ENCODE results near the gene CYBRD1. TPM values are rescaled to one million over a fixed set of nuclear protein-coding genes. Genes with fewer than 3 reads are reported as not detected.

CYBRD1 gene
- total RNA-seq, 1 donor: 338 TPM

DNA sequence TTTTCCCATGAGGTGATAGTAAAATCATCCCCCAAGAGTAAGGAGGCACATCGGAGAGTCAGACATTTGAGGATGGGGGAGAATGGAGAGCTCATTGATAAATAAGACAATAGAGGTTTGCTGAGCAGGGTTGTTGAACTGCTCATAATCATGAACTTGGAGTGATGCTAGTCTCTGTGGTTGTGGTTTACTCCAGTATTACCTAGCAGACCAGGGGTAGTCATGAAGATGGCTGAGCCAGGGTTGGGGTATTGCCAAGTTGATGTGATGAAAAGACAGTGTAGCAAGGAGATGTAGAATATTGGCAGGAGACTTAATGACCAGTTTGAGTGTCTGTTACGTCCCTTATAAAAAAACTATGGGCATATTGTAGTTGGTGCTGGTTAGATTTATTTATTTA lies 25.4 kb downstream of the CYBRD1 start:
- no peaks in the 10 kb centered on the region for H3K9me3 ChIP-seq (ENCODE audit: low read depth, low read length)
- no peak overlapping the region for H3K27ac ChIP-seq (ENCODE audit: low read depth, low read length)
- no peaks in the 10 kb centered on the region for H3K27me3 ChIP-seq (ENCODE audit: insufficient read depth, low read length)
- no peaks in the 10 kb centered on the region for H4K20me1 ChIP-seq (ENCODE audit: insufficient read depth, low read length)
- no peak for DNase-seq (ENCODE audit: insufficient read length, low spot score, missing footprints)
- H2AFZ ChIP-seq (ENCODE audit: low read length): no peak overlapping the region
- H3K4me2 ChIP-seq (ENCODE audit: insufficient read depth, low read length): no peak overlapping the region
- peaks cover 12% of the 10 kb centered on the region for H3K36me3 ChIP-seq (ENCODE audit: insufficient read depth, low read length)
- peaks cover 12% of the 10 kb centered on the region for H3K4me1 ChIP-seq (ENCODE audit: insufficient read depth, low read length)
- TF ChIP-seq CTCF (IDR thresholded peaks at IDR 0.05; ENCODE audit: extremely low read depth, low read depth, low read length): no peak
- peaks cover 18% of the 10 kb centered on the region for H3K79me2 ChIP-seq (ENCODE audit: insufficient read depth, low read length)
- H3K4me3 ChIP-seq (ENCODE audit: insufficient read depth, low read length): no peak overlapping the region

DNA sequence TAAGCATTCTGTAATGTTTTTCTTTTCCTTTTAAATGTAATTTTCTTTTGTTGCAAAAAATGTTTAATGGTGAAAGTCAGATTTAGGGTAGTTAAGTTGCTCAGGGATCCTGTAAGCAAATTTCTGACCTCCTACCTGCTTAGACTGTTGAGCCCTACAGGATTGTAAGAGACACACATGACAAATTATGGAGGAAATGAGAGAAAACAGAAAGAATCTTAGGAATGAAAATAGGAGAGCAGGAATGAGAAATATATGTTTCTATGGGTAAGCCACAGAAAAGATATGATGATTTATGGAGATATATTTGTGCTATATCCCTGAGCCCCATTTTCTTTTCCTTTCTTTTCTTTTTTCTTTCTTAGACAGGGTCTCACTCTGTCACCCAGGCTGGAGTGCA lies 28.3 kb downstream of the CYBRD1 start:
- H3K27me3 ChIP-seq (ENCODE audit: insufficient read depth, low read length): no peaks in the 10 kb centered on the region
- H3K79me2 ChIP-seq (ENCODE audit: insufficient read depth, low read length): peaks cover 13% of the 10 kb centered on the region
- no peak overlapping the region for H3K27ac ChIP-seq (ENCODE audit: low read depth, low read length)
- no peak overlapping the region for H3K4me3 ChIP-seq (ENCODE audit: insufficient read depth, low read length)
- H3K4me1 ChIP-seq (ENCODE audit: insufficient read depth, low read length): peaks cover 15% of the 10 kb centered on the region
- DNase-seq (ENCODE audit: insufficient read length, low spot score, missing footprints): peak; percentile 39
- H4K20me1 ChIP-seq (ENCODE audit: insufficient read depth, low read length): no peaks in the 10 kb centered on the region
- TF ChIP-seq CTCF (IDR thresholded peaks at IDR 0.05; ENCODE audit: extremely low read depth, low read depth, low read length): no peak
- peak overlapping the region; percentile 21 for H3K4me2 ChIP-seq (ENCODE audit: insufficient read depth, low read length)
- no peak overlapping the region for H2AFZ ChIP-seq (ENCODE audit: low read length)
- peaks cover 11% of the 10 kb centered on the region for H3K36me3 ChIP-seq (ENCODE audit: insufficient read depth, low read length)
- H3K9me3 ChIP-seq (ENCODE audit: low read depth, low read length): no peaks in the 10 kb centered on the region

DNA sequence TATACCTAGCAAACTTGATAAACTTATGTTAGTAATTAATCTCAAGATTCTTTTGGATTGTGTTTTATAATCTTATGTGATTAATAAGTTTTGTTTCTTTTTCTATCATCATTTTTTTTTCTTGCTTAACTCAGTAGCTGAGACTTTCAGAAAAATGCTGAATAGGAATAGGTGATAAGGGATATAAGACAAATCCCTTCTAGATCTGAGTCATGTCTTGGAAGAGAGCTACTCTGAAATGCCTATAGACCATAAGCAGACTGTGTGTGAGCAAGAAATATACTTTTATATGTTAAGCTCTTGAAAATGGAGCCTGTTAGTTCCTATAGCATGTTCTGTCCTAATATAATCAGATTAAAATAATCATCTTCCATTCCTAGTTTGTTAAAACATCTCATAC lies 29.6 kb downstream of the CYBRD1 start:
- Histone ChIP-seq H3K4me2 (ENCODE audit: insufficient read depth, low read length) (no peak overlapping the region), H3K36me3 (ENCODE audit: insufficient read depth, low read length) (peaks cover 10% of the 10 kb centered on the region), H2AFZ (ENCODE audit: low read length) (no peak overlapping the region), H3K27ac (ENCODE audit: low read depth, low read length) (no peak overlapping the region), H3K79me2 (ENCODE audit: insufficient read depth, low read length) (peaks cover 6% of the 10 kb centered on the region), H4K20me1 (ENCODE audit: insufficient read depth, low read length) (no peaks in the 10 kb centered on the region), H3K27me3 (ENCODE audit: insufficient read depth, low read length) (no peaks in the 10 kb centered on the region), H3K4me1 (ENCODE audit: insufficient read depth, low read length) (peaks cover 15% of the 10 kb centered on the region), H3K4me3 (ENCODE audit: insufficient read depth, low read length) (no peak overlapping the region), H3K9me3 (ENCODE audit: low read depth, low read length) (no peaks in the 10 kb centered on the region)
- DNase-seq (ENCODE audit: insufficient read length, low spot score, missing footprints): no peak
- TF ChIP-seq CTCF (IDR thresholded peaks at IDR 0.05; ENCODE audit: extremely low read depth, low read depth, low read length): no peak

- H3K36me3 ChIP-seq (ENCODE audit: insufficient read depth, low read length): peaks cover 10% of the 10 kb centered on the region
- H3K27me3 ChIP-seq (ENCODE audit: insufficient read depth, low read length): no peaks in the 10 kb centered on the region
- no peaks in the 10 kb centered on the region for H3K9me3 ChIP-seq (ENCODE audit: low read depth, low read length)
- no peaks in the 10 kb centered on the region for H4K20me1 ChIP-seq (ENCODE audit: insufficient read depth, low read length)
- TF ChIP-seq CTCF (IDR thresholded peaks at IDR 0.05; ENCODE audit: extremely low read depth, low read depth, low read length): no peak
- H2AFZ ChIP-seq (ENCODE audit: low read length): no peak overlapping the region
- no peak overlapping the region for H3K4me3 ChIP-seq (ENCODE audit: insufficient read depth, low read length)
- H3K4me2 ChIP-seq (ENCODE audit: insufficient read depth, low read length): peak overlapping the region; percentile 75
- peaks cover 10% of the 10 kb centered on the region for H3K4me1 ChIP-seq (ENCODE audit: insufficient read depth, low read length)
- no peak overlapping the region for H3K27ac ChIP-seq (ENCODE audit: low read depth, low read length)
- H3K79me2 ChIP-seq (ENCODE audit: insufficient read depth, low read length): no peaks in the 10 kb centered on the region
- no peak for DNase-seq (ENCODE audit: insufficient read length, low spot score, missing footprints)
These were observed 31.0 kb downstream of the CYBRD1 start for GRCh38 chr2:171553236-171553635.

Data from osteoblast (primary cell).